Endothelial cell of umbilical vein (primary cell): ENCODE results near the gene DMRT1. TPM values are rescaled to one million over a fixed set of nuclear protein-coding genes. Genes with fewer than 3 reads are reported as not detected.

ENCODE experiments used
- BruUV-seq: library from RNA; stranded (reverse); fragments of 400-500 nt; replicated peaks from 2 replicates; lab custom pipeline; 2021; lab: Mats Ljungman, UMichigan
- CTCF ChIA-PET: fragments of 300-600, 350-600 bp; sonication (Branson Sonifier 250); formaldehyde crosslinking; loops from one replicate; lab custom pipeline; 2021; ENCODE audit warnings: antibody characterized with exemption, inconsistent platforms; lab: Charles Lee
- POLR2A ChIA-PET: fragments of 300-600, 350-600 bp; sonication (Branson Sonifier 250); formaldehyde crosslinking; loops from one replicate; lab custom pipeline; 2021; ENCODE audit warnings: antibody characterized with exemption, inconsistent platforms; lab: Charles Lee
- DNase-seq: peaks from one replicate; pipeline ENCODE4 v3.0.0-alpha.2; 2011; ENCODE audit warnings: low read depth, low spot score
- FAIRE-seq: peaks from 2 replicates; lab custom pipeline; 2011; peaks lifted over from hg19 to GRCh38; lab: Jason Lieb, UNC
- H2AFZ ChIP-seq: 2 replicates; pipeline ENCODE4 v1.6.0; 2012; ENCODE audit warnings: low read depth, low read length, control low read depth, inconsistent platforms
- H3K27ac ChIP-seq: 2 replicates; pipeline ENCODE4 v1.5.1; 2011; ENCODE audit warnings: low read depth, mild to moderate bottlenecking, control low read depth, low read length, moderate library complexity; ENCODE audit not compliant: insufficient read depth
- H3K27me3 ChIP-seq, 2 experiments: 2 replicates each; pipeline versions ENCODE4 v1.6.0 to v1.6.1; 2011; ENCODE audit warnings: low read length in 2 of 2, mixed read lengths in 1 of 2; ENCODE audit not compliant: control insufficient read depth in 2 of 2, insufficient read depth in 2 of 2
- H3K36me3 ChIP-seq, 2 experiments: 2 replicates in 1 of 2; 3 replicates in 1 of 2; pipeline ENCODE4 v1.5.1; 2011; ENCODE audit warnings: low read length in 2 of 2, mild to moderate bottlenecking in 1 of 2, moderate library complexity in 1 of 2; ENCODE audit not compliant: control insufficient read depth in 2 of 2, insufficient read depth in 2 of 2; ENCODE audit errors: extremely low read depth in 1 of 2
- H3K4me1 ChIP-seq: 3 replicates; pipeline ENCODE4 v1.5.1; 2011; ENCODE audit warnings: mild to moderate bottlenecking, low read length; ENCODE audit not compliant: control insufficient read depth, insufficient read depth; ENCODE audit errors: extremely low read depth
- H3K4me2 ChIP-seq: 2 replicates; pipeline ENCODE4 v1.6.1; 2011; ENCODE audit warnings: low read length, control low read depth, mixed read lengths; ENCODE audit not compliant: insufficient read depth
- H3K4me3 ChIP-seq, 3 experiments: fragments of 200-600 bp in 1 of 3; sonication (generic), shearing (Covaris generic) in 1 of 3; replicated peaks in 1 of 3; 2 replicates each; pipeline ENCODE4 v1.5.1; 2011 to 2016; ENCODE audit warnings: control low read depth in 3 of 3, low read length in 3 of 3, mild to moderate bottlenecking in 2 of 3, inconsistent platforms in 1 of 3, low read depth in 1 of 3, moderate library complexity in 1 of 3; ENCODE audit not compliant: insufficient read depth in 1 of 3
- H3K79me2 ChIP-seq: 2 replicates; pipeline ENCODE4 v1.6.0; 2012; ENCODE audit warnings: low read length, inconsistent platforms; ENCODE audit not compliant: control insufficient read depth, insufficient read depth
- H3K9ac ChIP-seq: replicated peaks from 2 replicates; pipeline ENCODE3; 2011; ENCODE audit warnings: low read length, control low read depth; ENCODE audit not compliant: insufficient read depth; ENCODE audit errors: extremely low read depth
- H3K9me1 ChIP-seq: replicated peaks from 3 replicates; pipeline ENCODE4 v1.6.0; 2011; ENCODE audit warnings: mild to moderate bottlenecking, low read length; ENCODE audit not compliant: control insufficient read depth, insufficient read depth; ENCODE audit errors: extremely low read depth
- H3K9me3 ChIP-seq: replicated peaks from 2 replicates; pipeline ENCODE4 v1.5.1; 2012; ENCODE audit warnings: low read length, inconsistent platforms; ENCODE audit not compliant: control insufficient read depth, insufficient read depth
- H4K20me1 ChIP-seq: replicated peaks from 2 replicates; pipeline ENCODE3; 2011; ENCODE audit warnings: mild to moderate bottlenecking, low read length; ENCODE audit not compliant: control insufficient read depth, insufficient read depth; ENCODE audit errors: extremely low read depth
- EZH2 ChIP-seq: IDR thresholded peaks from 2 replicates; pipeline ENCODE4 v1.6.1; 2012; ENCODE audit warnings: borderline replicate concordance, low read depth, mild to moderate bottlenecking, moderate library complexity, low read length, inconsistent platforms; ENCODE audit not compliant: severe bottlenecking
- FOS ChIP-seq: IDR thresholded peaks from 2 replicates; pipeline ENCODE4 v1.6.1; 2011; ENCODE audit warnings: mild to moderate bottlenecking, low read length, moderate library complexity, borderline replicate concordance; ENCODE audit not compliant: insufficient read depth
- GATA2 ChIP-seq: IDR thresholded peaks from 2 replicates; pipeline ENCODE4 v1.7.0; 2011; ENCODE audit warnings: low read depth, mild to moderate bottlenecking, moderate library complexity, mixed read lengths, low read length; ENCODE audit not compliant: insufficient read length, insufficient read depth
- JUN ChIP-seq: IDR thresholded peaks from 2 replicates; pipeline ENCODE4 v1.6.1; 2011; ENCODE audit warnings: borderline replicate concordance, low read depth; ENCODE audit not compliant: insufficient read length, insufficient read depth
- MYC ChIP-seq: IDR thresholded peaks from one replicate; pipeline ENCODE4 v1.6.1; 2011; ENCODE audit warnings: mild to moderate bottlenecking, low read depth, low read length
- POLR2A ChIP-seq: IDR thresholded peaks from 2 replicates; pipeline ENCODE4 v1.6.1; 2012; ENCODE audit warnings: low read depth, mild to moderate bottlenecking, control low read depth, low read length
- POLR2AphosphoS5 ChIP-seq: IDR thresholded peaks from 2 replicates; pipeline ENCODE4 v1.6.1; 2012; ENCODE audit warnings: low read depth, mild to moderate bottlenecking, control low read depth, low read length, moderate library complexity; ENCODE audit not compliant: insufficient read depth
- dilution Hi-C: fragments of 300-500 bp; cut with MboI; formaldehyde crosslinking; loops from one replicate; pipeline ENCODE4 v1.15.0; 2019; ENCODE audit warnings: low sequenced_read_pairs; ENCODE audit not compliant: extremely low pct_ligation_motif_present
- intact Hi-C: fragments of 100-400 bp; cut with micrococcal nuclease; formaldehyde crosslinking; loops from one replicate; pipeline ENCODE4 v1.10.0; 2022
- polyA plus RNA-seq, 4 experiments: library from polyadenylated mRNA; depleted of rRNA in 3 of 4; stranded (reverse) in 3 of 4; unstranded in 1 of 4; fragments of >200 nt; gene quantifications; 2 replicates each; pipeline versions ENCODE4 v1.2.1 to v1.2.3, GENCODE V29; 2011 to 2012; ENCODE audit warnings: missing spikeins in 1 of 4
- total RNA-seq: library from RNA; stranded (reverse); gene quantifications from 2 replicates; pipeline ENCODE4 v1.2.3, GENCODE V29; 2021
- TF ChIP-seq, protein P1 (sequence below), 2 donors: IDR thresholded peaks; 1 replicate in 1 of 2; 2 replicates in 1 of 2; pipeline ENCODE4 v1.5.1; 2011; ENCODE audit warnings: low read length in 2 of 2, mild to moderate bottlenecking in 2 of 2, moderate library complexity in 2 of 2, control low read depth in 1 of 2, inconsistent platforms in 1 of 2, low read depth in 1 of 2; ENCODE audit not compliant: insufficient read depth in 1 of 2; ENCODE audit errors: extremely low read depth in 1 of 2
- TF ChIP-seq, protein P2 (sequence below): IDR thresholded peaks from 2 replicates; pipeline ENCODE4 v1.6.1; 2011; ENCODE audit not compliant: insufficient read depth, insufficient read length

The DMRT1 gene
- total and polyA plus RNA-seq, 2 donors (not counting 3 experiments of a cell fraction or from before 2014, with no cell fraction given): 0.08 to 0.20 TPM

DNA sequence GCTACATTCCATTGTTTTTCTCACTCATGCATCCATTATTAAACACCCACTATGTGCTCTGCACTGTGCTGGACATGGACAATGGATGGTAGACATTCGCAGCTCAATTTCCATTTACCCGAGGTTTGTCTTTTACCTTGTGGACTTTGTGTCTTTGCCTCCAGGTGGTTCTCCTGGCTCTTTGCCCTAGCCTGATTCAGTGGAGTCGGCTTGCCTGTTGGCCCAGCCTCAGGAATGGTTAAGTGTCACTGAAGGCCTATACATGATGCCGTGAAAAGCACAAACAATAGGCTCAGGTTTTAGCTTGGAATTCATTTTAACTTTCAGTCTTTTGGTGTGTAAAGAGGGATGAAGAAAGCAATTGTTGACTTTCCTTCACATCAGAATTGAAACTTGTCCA, 118.4 kb downstream of the DMRT1 start:
- DNase-seq (no peak), FAIRE-seq (no peak)
- Histone ChIP-seq H2AFZ (no peak overlapping the region), H3K27ac (no peak overlapping the region), H3K79me2 (no peaks in the 10 kb centered on the region), H3K9me3 (no peaks in the 10 kb centered on the region), H3K27me3 (peaks cover 5 to 6% of the 10 kb centered on the region in 2 experiments), H3K9me1 (no peaks in the 10 kb centered on the region), H3K4me2 (no peak overlapping the region), H3K9ac (no peak overlapping the region), H3K4me1 (no peaks in the 10 kb centered on the region), H4K20me1 (no peaks in the 10 kb centered on the region), H3K36me3 (no peaks in the 10 kb centered on the region), H3K4me3 (no peak overlapping the region)
- BruUV-seq: no TSS peak
- TF ChIP-seq, protein P1, sequence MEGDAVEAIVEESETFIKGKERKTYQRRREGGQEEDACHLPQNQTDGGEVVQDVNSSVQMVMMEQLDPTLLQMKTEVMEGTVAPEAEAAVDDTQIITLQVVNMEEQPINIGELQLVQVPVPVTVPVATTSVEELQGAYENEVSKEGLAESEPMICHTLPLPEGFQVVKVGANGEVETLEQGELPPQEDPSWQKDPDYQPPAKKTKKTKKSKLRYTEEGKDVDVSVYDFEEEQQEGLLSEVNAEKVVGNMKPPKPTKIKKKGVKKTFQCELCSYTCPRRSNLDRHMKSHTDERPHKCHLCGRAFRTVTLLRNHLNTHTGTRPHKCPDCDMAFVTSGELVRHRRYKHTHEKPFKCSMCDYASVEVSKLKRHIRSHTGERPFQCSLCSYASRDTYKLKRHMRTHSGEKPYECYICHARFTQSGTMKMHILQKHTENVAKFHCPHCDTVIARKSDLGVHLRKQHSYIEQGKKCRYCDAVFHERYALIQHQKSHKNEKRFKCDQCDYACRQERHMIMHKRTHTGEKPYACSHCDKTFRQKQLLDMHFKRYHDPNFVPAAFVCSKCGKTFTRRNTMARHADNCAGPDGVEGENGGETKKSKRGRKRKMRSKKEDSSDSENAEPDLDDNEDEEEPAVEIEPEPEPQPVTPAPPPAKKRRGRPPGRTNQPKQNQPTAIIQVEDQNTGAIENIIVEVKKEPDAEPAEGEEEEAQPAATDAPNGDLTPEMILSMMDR (IDR thresholded peaks at IDR 0.05; ENCODE audit: extremely low read depth in 1 of 2, insufficient read depth in 1 of 2, low read depth in 1 of 2, low read length in 2 of 2): no peak
- TF ChIP-seq FOS: no peak
- no peak for TF ChIP-seq POLR2A
- no peak for TF ChIP-seq GATA2
- no peak for TF ChIP-seq JUN
- TF ChIP-seq POLR2AphosphoS5: no peak
- TF ChIP-seq, protein P2, sequence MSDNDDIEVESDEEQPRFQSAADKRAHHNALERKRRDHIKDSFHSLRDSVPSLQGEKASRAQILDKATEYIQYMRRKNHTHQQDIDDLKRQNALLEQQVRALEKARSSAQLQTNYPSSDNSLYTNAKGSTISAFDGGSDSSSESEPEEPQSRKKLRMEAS: no peak
- no peak for TF ChIP-seq MYC
- no peak for TF ChIP-seq EZH2
- intact Hi-C loops (no loop called here), dilution Hi-C loops (no loop called here)
- ChIA-PET POLR2A (no interaction called here), CTCF (no interaction called here)
